HG03342 (cell line): ENCODE results near the gene PITPNB.

Source experiments
- ATAC-seq: cut with Tn5 transposase; IDR thresholded peaks from one replicate; pipeline ENCODE4 v1.9.1; 2021; ENCODE audit warnings: mild to moderate bottlenecking, moderate library complexity; ENCODE audit not compliant: unreplicated experiment

The PITPNB gene

GRCh38 chr22:27919942-27920755, 1.1 kb upstream of the PITPNB start:
- peak; percentile 38 for ATAC-seq

- peak; percentile 16 for ATAC-seq
These were observed 475 bp downstream of the PITPNB start for GRCh38 chr22:27918341-27919221.

- no peak for ATAC-seq
These were observed 3.1 kb downstream of the PITPNB start for GRCh38 chr22:27915986-27916385.

GRCh38 chr22:27913162-27913741, 5.8 kb downstream of the PITPNB start:
- ATAC-seq = no peak

GRCh38 chr22:27912101-27912500, 7.0 kb downstream of the PITPNB start:
- no peak for ATAC-seq

GRCh38 chr22:27911330-27911729, 7.7 kb downstream of the PITPNB start:
- no peak for ATAC-seq

- no peak for ATAC-seq
These were observed 12.8 kb downstream of the PITPNB start for GRCh38 chr22:27906241-27906640.

- no peak for ATAC-seq
These were observed 13.4 kb downstream of the PITPNB start for GRCh38 chr22:27905653-27906052.

GRCh38 chr22:27903805-27904473, 15.1 kb downstream of the PITPNB start:
- no peak for ATAC-seq

GRCh38 chr22:27900153-27900552, 18.9 kb downstream of the PITPNB start:
- no peak for ATAC-seq

- no peak for ATAC-seq
These were observed 22.8 kb downstream of the PITPNB start for GRCh38 chr22:27896245-27896644.

- peak; percentile 96 for ATAC-seq
These were observed 23.5 kb downstream of the PITPNB start for GRCh38 chr22:27895600-27895999.

- no peak for ATAC-seq
These were observed 26.2 kb downstream of the PITPNB start for GRCh38 chr22:27892811-27893210.

- no peak for ATAC-seq
These were observed 27.0 kb downstream of the PITPNB start for GRCh38 chr22:27892064-27892463.

- no peak for ATAC-seq
These were observed 30.7 kb downstream of the PITPNB start for GRCh38 chr22:27888310-27888709.

GRCh38 chr22:27886843-27887151, 32.3 kb downstream of the PITPNB start:
- ATAC-seq = no peak

GRCh38 chr22:27885977-27886842, 32.8 kb downstream of the PITPNB start:
- ATAC-seq = no peak

GRCh38 chr22:27883656-27884350, 35.3 kb downstream of the PITPNB start:
- ATAC-seq = no peak

GRCh38 chr22:27882507-27883290, 36.4 kb downstream of the PITPNB start:
- no peak for ATAC-seq
